Right renal cortex interstitium (tissue), 3 donors: ENCODE measurements around the gene FBXO47. TPM values are rescaled to one million over a fixed set of nuclear protein-coding genes. Genes with fewer than 3 reads are reported as not detected.
"Not testable (repeated sequence)": the region's sequence is repeated elsewhere in the genome, so short reads cannot be mapped to it uniquely, and the experiment has no call there.

ENCODE experiments used
- DNase-seq, 3 donors: peaks; one replicate each; pipeline ENCODE4 v3.0.0-alpha.2; 2013; ENCODE audit warnings: low read depth in 3 of 3, low spot score in 2 of 3
- polyA plus RNA-seq, 3 donors: library from polyadenylated mRNA; unstranded; fragments of 120-200 nt; gene quantifications; one replicate each; pipeline ENCODE4 v1.2.1, GENCODE V29; 2013; ENCODE audit not compliant: insufficient read length in 3 of 3

FBXO47 gene
- polyA plus RNA-seq, 3 donors: not detected

DNA sequence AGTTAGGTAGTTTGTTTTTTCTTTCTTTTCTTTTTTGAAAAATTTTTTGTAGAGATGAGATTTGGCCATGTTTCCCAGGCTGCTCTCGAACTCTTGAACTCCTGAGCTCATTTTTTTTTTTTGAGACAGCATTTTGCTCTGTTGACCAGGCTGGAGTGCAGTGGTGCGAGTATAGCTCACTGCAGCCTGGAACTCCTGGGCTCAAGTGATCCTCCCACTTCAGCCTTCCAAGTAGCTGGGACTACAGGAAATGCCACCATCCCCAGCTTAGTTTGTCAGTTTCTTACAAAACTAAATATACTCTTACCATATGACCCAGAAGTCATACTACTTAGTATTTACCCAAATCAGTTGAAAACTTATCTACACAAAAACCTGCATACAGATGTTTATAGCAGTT is 14.4 kb upstream of the FBXO47 start:
- no peak for DNase-seq

DNA sequence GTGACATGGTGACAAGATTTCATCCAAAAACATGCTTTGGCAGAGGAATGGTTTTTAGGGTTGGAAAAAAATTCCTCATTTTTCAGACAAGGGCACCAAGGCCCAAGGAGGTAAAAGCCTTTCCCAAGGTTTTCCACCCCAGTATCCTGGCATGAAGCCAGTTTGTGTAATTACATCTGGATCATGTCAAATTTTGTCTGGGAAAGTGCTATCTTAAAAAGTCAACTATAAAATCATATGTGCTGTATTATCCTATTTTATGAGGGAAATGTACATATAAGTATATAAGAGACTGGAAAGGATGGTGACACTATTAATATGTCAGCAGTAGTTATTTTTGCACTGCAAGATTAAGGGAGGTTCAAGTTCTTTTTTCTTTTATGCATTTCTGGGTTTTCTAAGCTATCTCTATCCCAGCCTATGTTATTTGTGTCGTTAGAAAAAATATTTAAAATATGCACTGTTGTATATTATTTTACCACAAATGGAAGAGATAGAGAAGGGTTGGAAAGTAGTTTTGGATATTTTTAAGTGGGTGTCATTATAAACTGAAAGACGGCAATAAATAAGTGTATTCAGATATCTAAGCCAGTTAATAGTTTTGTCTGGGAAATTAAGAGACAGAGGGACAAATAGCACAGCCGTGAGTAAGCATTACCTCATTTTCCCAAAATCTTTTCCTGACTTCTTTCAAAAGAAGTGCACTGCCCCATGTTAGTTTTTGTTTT is 13.5 kb upstream of the FBXO47 start:
- DNase-seq: peak in 1 of 3 donors; percentile 32

DNA sequence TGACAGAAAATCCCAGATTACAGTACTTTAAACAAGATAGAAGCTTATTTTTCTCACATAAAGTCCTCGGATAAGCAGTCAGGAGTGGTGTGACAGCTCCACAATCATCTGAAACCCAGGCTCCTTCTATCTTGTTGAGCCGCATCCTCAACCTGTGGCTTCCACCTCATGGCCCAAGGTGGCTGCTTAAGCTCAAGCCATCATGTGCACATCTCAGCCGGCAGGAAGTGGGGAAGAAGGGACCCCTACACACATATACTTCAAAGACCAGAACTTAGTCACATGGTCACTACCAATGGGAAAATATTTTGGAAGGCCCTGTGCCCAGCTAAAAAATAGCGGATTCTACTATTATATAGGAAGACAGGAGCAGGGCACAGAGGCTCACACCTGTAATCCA is 11.0 kb upstream of the FBXO47 start:
- DNase-seq: no peak

DNA sequence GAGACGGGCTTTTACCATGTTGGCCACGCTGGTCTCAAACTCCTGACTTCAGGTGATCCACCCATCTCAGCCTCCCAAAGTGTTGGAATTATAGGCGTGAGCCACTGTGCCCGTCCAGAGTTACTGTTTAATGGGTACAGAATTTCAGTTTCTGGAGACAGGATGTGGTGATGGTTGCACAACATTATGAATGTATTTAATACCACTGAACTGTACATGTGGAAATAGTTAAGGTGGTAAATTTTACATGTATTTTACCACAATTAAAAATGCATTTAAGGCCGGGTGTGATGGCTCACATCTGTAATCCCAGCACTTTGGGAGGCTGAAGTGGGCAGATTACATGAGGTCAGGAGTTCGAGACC is 9.0 kb upstream of the FBXO47 start:
- DNase-seq: not testable (repeated sequence)

GRCh38 chr17:38970804-38971203 is 3.6 kb upstream of the FBXO47 start:
- no peak for DNase-seq

- no peak for DNase-seq
Observed at GRCh38 chr17:38970128-38970527, 2.9 kb upstream of the FBXO47 start.

- no peak for DNase-seq
Observed at GRCh38 chr17:38969281-38969680, 2.1 kb upstream of the FBXO47 start.

DNA sequence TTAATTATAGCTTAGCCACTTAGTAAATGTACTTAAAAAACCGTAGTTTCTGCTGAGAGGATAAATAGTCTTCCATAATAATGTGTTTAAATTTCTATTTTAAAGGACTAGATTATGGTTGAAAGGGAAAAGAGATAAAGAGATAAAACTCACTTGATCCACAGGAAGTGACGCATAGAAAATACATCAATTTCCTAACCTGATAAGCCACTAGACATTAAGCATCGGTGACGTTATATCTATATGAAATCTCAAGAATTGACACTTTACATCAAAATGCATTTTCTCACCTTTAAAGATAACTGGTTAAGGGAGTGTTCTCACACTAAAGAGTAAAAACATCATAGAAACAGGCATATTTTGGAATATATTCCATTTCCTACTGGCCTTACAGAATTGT is 5.8 kb downstream of the FBXO47 start:
- no peak for DNase-seq

- DNase-seq: no peak
Observed at GRCh38 chr17:38960402-38960801, 6.8 kb downstream of the FBXO47 start.

- no peak for DNase-seq
Observed at GRCh38 chr17:38959508-38959907, 7.7 kb downstream of the FBXO47 start.

DNA sequence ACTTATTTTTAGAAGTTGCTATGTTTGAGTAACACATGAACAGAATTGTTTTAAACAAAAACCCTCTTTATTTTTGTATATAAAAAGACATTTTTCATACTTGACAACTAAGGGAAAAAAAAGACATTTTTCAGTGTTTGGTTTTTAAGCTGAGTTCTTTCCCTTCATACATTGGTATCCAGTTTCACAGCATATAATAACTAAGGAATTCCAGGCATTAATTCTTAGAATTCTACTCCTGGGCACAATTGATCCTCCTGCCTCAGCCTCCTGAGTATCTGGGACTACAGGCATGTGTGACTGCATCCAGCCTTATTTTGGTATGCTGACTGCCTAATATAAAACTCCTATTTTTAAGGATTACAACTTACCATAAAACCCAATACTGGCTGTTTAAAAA is 8.4 kb downstream of the FBXO47 start:
- DNase-seq: no peak

- DNase-seq: no peak
Observed at GRCh38 chr17:38958326-38958725, 8.9 kb downstream of the FBXO47 start.

GRCh38 chr17:38953800-38954199 is 13.4 kb downstream of the FBXO47 start:
- not testable (repeated sequence) for DNase-seq

DNA sequence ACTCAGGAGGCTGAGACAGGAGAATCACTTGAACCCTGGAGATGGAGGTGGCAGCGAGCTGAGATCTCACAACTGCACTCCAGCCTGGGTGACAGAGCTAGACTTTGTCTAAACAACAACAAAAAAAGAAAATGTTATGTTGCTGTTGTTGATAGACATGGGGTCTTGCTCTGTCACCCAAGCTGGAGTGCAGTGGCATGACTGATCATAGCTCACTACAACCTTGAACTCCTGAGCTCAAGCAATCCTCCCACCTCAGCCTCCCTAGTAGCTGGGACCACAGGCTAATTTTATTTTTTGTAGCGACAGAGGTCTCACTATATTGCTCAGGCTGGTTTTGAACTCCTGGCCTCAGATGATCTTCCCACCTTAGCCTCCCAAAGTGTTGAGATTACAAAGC is 20.0 kb downstream of the FBXO47 start:
- no peak for DNase-seq

GRCh38 chr17:38943607-38944006 is 23.6 kb downstream of the FBXO47 start:
- no peak for DNase-seq

- no peak for DNase-seq
Observed at GRCh38 chr17:38942696-38943334, 24.4 kb downstream of the FBXO47 start.

DNA sequence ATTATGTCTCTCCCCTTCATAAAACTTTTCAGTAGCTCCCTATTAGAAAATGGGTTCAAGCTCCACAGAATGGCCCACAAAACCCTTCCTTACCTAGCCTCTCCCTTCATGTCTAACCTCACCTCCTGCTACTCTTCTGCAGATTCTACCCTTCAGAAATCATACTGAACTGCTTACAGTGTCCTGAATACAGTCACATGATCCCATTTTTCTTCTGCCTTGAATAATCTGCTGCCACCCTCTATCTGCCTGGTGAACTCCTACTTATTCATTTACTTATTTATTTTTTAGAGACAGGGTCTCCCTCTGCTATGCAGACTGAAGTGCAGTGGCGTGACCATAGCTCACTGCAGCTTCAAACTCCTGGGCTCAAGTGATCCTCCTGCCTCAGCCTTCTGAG is 26.8 kb downstream of the FBXO47 start:
- no peak for DNase-seq

GRCh38 chr17:38939987-38940386 is 27.2 kb downstream of the FBXO47 start:
- DNase-seq: no peak

- DNase-seq: not testable (repeated sequence)
Observed at GRCh38 chr17:38933962-38934361, 33.2 kb downstream of the FBXO47 start.

GRCh38 chr17:38930782-38931181 is 36.4 kb downstream of the FBXO47 start:
- not testable (repeated sequence) for DNase-seq

DNA sequence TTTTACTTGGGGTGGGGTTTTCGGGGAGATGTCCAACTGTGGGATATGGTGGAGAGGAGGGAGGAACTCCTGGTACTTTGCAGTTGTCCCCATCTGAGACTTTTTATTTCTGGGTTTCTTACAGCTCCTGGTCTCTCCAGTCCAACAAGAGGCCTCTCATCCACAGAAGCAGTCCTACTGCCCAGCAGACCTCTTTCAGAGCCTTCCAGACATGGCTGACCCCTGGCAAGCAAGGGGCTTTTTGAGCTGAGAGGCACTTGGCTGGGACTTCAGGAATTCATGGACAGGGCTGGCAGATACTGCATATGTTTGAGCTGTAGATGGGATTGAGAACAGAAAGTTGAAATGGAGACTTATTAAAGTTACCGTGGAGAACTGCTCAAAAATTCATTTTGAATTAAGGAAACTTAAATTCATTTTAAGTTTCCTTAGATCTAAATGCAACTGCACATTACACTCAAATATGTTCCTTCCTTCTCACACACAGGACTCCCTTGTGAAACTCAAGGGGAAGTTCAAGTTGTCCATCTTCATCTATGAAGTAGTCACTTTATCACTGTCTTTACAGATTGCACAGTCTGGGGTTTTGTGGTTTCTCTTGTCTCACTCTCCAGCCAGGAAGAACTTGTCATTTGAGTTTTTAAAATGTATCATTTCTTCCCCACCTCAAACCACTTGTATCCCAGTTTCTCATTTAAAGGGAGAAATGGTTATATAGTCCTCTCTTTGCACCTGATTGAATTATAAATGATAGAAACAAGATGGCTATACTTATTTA is 40.7 kb downstream of the FBXO47 start:
- no peak for DNase-seq
